Measurements from ENCODE around the gene SMPDL3A. TPM values are rescaled to one million over a fixed set of nuclear protein-coding genes. Genes with fewer than 3 reads are reported as not detected.

Gene SMPDL3A, protein sequence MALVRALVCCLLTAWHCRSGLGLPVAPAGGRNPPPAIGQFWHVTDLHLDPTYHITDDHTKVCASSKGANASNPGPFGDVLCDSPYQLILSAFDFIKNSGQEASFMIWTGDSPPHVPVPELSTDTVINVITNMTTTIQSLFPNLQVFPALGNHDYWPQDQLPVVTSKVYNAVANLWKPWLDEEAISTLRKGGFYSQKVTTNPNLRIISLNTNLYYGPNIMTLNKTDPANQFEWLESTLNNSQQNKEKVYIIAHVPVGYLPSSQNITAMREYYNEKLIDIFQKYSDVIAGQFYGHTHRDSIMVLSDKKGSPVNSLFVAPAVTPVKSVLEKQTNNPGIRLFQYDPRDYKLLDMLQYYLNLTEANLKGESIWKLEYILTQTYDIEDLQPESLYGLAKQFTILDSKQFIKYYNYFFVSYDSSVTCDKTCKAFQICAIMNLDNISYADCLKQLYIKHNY
- total RNA-seq (2021), result 0.59 and 0.68 TPM in 2 replicates
- long read RNA-seq, partial matches to known transcripts, result 0 of 3 reads
- long read RNA-seq, other reads (novel, unspliced or antisense), result 1 of 3 reads

DNA sequence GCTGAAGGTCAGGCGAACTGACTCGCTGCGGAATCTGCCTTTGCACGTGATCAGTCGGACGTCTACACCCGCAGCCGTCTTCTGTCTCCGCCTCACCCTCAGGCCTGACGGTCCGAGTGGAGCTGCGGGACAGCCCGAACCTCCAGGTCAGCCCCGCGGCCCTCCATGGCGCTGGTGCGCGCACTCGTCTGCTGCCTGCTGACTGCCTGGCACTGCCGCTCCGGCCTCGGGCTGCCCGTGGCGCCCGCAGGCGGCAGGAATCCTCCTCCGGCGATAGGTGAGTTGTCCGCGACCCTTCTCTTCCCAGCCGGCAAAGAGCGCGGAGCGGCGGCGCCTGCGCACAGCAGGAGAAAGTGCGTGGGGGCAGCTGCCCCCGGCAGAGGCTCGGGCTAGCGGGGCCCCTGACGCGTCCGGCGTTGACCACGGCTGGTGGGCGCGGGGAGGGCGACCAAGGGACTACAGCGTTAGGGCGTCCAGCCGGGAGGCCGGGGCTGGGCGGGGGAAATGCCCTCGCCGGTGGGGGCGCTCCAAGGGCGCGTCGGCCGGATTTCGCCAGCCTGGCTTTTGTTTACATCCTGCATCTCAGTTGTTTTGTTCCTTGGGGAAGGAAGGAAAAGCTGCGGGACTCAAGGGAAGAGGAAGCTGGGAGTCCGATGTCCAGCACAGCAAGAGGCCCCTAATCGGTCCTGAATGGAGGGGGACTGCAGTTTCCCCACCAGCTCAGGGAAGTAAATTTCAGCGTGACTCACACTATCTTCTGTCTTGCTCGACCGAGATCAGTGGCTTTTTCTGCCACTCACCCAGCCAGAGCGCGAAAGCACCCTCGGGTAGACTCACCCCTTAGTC lies at the start of gene SMPDL3A:
SMPDL3A (plus strand) TSS at position 77 of the 846 bp plus-strand sequence; CDS start at position 166, 89 bp downstream.
- H3K36me3 Mint-ChIP-seq (ENCODE audit: insufficient read depth in 1 of 3, low read depth in 3 of 3), result no peaks in the 10 kb centered on the region
- Histone ChIP-seq H4K8ac (replicated peaks; ENCODE audit: insufficient read length, low read depth, low read length) (no peak within 1 kb of the TSS), H4K91ac (ENCODE audit: insufficient read length, low read depth, low read length) (no peak within 1 kb of the TSS), H3K4ac (ENCODE audit: low read depth, low read length) (no peak within 1 kb of the TSS), H3K79me2 (ENCODE audit: insufficient read depth, low read length) (no peaks in the 10 kb centered on the region), H3K79me1 (ENCODE audit: insufficient read depth, low read depth, low read length, poor library complexity, severe bottlenecking) (no peaks in the 10 kb centered on the region), H3K9ac (ENCODE audit: extremely low read depth, insufficient read length, low read length) (peak within 1 kb of the TSS; percentile 91), H3K23ac (ENCODE audit: insufficient read length, low read depth, low read length) (no peak within 1 kb of the TSS), H3K56ac (ENCODE audit: insufficient read length, low read depth, low read length) (no peak within 1 kb of the TSS), H3T11ph (ENCODE audit: low read length) (no peak within 1 kb of the TSS), H2AK5ac (ENCODE audit: insufficient read length, low read length) (no peak within 1 kb of the TSS), H3K14ac (ENCODE audit: insufficient read depth, low read length) (peak within 1 kb of the TSS; percentile 80; the same call in 1 of the 2 replicates), H2BK15ac (ENCODE audit: low read depth, low read length) (no peak within 1 kb of the TSS), H3K4me1 (ENCODE audit: insufficient read depth, low read length) (peaks cover 5% of the 10 kb centered on the region; the same call in 1 of the 2 replicates), H4K5ac (ENCODE audit: insufficient read length, low read depth, low read length) (peak within 1 kb of the TSS; percentile 79), H3K27ac (ENCODE audit: insufficient read length, low read depth, low read length) (peak within 1 kb of the TSS; percentile 21), H2BK5ac (ENCODE audit: insufficient read length, low read length) (peak within 1 kb of the TSS; percentile 43), H3K23me2 (ENCODE audit: insufficient read length, low read depth, low read length, poor library complexity, severe bottlenecking) (peaks cover 11% of the 10 kb centered on the region), H3K9me3 (ENCODE audit: control insufficient read depth, low read depth, low read length) (no peaks in the 10 kb centered on the region), H3K27me3 (ENCODE audit: insufficient read depth, low read length) (peaks cover 3% of the 10 kb centered on the region; the same call in 1 of the 2 replicates), H2AFZ (ENCODE audit: low read length) (peak within 1 kb of the TSS; percentile 2), H2BK120ac (ENCODE audit: low read depth, low read length, poor library complexity, severe bottlenecking) (no peak within 1 kb of the TSS), H2BK12ac (ENCODE audit: insufficient read length, low read depth, low read length) (no peak within 1 kb of the TSS), H4K20me1 (ENCODE audit: control insufficient read depth, insufficient read depth, insufficient read length) (no peaks in the 10 kb centered on the region), H2BK20ac (ENCODE audit: low read depth, low read length, poor library complexity, severe bottlenecking) (no peak within 1 kb of the TSS), H3K18ac (ENCODE audit: insufficient read length, low read depth, low read length) (peak within 1 kb of the TSS; percentile 63), H3K4me2 (ENCODE audit: insufficient read depth, insufficient read length, low read length) (peak within 1 kb of the TSS; percentile 93)
- peaks cover 36% of the 10 kb centered on the region for H3K27me3 Mint-ChIP-seq (ENCODE audit: low read depth)
- peak; percentile 64 for TF ChIP-seq CTCF (conservative IDR thresholded peaks at IDR 0.05)
- no peaks in the 10 kb centered on the region; a peak in 1 of 5 replicates for H3K9me3 Mint-ChIP-seq
- peaks cover 42 to 44% of the 10 kb centered on the region in 2 experiments for H3K4me1 Mint-ChIP-seq
- H3K27ac Mint-ChIP-seq, result peak within 1 kb of the TSS; percentile 91 to 96 (median 95)
- DNase-seq, result peak; percentile 83
- H3K4me3 Mint-ChIP-seq, result peak within 1 kb of the TSS; percentile 84 to 90
- no CpG with 5 or more reads among the region's 71 CpGs for WGBS (ENCODE audit: extremely low coverage, insufficient read length, low lambda C conversion rate)
